Measurements from ENCODE around the gene SLC34A3.

Gene SLC34A3

DNA sequence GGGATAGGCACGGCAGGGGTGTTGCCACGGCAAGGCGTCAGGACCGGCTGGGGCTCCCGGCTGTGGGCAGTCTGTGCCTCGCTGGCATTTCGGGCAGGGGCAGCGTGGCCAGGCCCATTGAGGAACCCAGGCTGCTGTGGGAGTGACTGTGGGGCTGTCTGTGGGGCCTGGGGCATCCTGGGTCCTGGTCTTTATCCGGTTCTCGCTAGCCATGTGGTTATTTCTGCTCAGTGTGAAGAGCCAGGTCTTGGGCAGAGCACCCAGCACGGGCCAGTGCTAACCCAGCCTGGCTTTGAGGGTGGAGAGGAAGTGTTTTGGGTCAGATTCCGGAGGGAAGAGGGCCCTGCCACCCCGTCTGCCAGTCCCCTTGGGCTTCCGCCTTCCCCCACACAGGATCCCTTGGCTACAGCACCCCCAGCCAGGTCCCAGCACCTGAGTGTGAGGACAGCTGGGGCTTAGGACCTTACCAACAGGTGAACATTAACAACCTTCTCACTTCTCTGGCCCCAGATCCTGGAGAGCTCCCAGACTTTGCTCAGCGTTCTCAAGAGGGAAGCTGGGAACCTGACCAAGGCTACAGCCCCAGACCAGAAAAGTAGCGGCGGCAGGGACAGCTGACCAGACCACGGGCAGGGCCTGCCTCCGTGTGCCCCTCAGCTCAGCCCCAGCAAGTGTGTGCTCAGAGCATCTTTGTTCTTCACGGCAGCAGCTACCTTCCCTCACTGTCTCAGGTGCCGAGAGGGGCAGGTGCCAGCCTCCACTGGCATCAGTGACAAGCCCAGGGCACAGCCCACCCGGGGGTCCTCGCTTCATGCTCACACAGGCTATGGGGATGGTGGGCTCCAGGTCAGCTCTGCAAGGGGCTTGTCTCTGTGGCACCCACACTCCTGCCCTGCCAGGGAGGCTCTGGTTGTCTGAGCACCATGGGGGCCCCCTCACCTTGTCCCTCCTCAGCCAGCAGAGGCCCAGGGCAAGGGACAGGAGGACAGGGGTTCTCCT, 41.1 kb upstream of the SLC34A3 start:
- Histone ChIP-seq H3K4me3 (replicated peaks; ENCODE audit: low read depth, low read length) (peak overlapping the region; percentile 96), H3K36me3 (ENCODE audit: control insufficient read depth, insufficient read depth, low read length) (peaks cover 16% of the 10 kb centered on the region), H3K27me3 (replicated peaks; ENCODE audit: control insufficient read depth, insufficient read depth, low read length) (no peaks in the 10 kb centered on the region)
- no peak for DNase-seq (ENCODE audit: extremely low read depth, insufficient read length)
- TF ChIP-seq, protein P1, sequence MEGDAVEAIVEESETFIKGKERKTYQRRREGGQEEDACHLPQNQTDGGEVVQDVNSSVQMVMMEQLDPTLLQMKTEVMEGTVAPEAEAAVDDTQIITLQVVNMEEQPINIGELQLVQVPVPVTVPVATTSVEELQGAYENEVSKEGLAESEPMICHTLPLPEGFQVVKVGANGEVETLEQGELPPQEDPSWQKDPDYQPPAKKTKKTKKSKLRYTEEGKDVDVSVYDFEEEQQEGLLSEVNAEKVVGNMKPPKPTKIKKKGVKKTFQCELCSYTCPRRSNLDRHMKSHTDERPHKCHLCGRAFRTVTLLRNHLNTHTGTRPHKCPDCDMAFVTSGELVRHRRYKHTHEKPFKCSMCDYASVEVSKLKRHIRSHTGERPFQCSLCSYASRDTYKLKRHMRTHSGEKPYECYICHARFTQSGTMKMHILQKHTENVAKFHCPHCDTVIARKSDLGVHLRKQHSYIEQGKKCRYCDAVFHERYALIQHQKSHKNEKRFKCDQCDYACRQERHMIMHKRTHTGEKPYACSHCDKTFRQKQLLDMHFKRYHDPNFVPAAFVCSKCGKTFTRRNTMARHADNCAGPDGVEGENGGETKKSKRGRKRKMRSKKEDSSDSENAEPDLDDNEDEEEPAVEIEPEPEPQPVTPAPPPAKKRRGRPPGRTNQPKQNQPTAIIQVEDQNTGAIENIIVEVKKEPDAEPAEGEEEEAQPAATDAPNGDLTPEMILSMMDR (IDR thresholded peaks at IDR 0.05; ENCODE audit: insufficient read depth, low read length, poor library complexity, severe bottlenecking) = no peak

DNA sequence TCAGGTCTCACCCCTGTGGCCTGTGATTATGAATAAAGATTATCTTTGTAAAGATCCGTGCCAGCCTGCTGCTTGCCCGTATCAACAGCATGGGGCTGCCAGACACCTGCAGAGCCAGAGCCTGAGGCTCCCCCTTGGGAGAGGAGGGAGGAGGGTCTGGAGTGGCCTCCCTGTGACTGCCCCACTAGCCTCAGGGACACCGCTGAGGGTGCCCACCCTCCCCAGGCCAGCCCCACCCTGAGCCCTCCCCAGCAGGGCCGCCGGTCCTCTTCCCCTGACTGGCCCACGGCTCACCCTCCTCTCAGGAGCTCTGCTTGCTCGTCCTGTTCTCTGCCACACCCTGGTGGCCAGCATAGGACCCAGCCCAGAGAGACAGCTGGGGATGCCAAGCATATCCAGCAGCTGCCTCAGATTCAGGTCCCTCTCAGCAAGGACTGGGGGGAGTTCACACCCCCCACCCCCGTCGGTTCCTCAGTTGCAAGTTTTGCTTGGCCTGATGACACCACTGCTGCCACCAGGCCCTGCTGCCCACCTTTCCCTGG, 40.3 kb upstream of the SLC34A3 start:
- TF ChIP-seq, protein P1 (IDR thresholded peaks at IDR 0.05; ENCODE audit: insufficient read depth, low read length, poor library complexity, severe bottlenecking) = no peak
- Histone ChIP-seq H3K36me3 (ENCODE audit: control insufficient read depth, insufficient read depth, low read length) (peaks cover 14% of the 10 kb centered on the region), H3K4me3 (replicated peaks; ENCODE audit: low read depth, low read length) (no peak overlapping the region), H3K27me3 (replicated peaks; ENCODE audit: control insufficient read depth, insufficient read depth, low read length) (no peaks in the 10 kb centered on the region)
- no peak for DNase-seq (ENCODE audit: extremely low read depth, insufficient read length)

DNA sequence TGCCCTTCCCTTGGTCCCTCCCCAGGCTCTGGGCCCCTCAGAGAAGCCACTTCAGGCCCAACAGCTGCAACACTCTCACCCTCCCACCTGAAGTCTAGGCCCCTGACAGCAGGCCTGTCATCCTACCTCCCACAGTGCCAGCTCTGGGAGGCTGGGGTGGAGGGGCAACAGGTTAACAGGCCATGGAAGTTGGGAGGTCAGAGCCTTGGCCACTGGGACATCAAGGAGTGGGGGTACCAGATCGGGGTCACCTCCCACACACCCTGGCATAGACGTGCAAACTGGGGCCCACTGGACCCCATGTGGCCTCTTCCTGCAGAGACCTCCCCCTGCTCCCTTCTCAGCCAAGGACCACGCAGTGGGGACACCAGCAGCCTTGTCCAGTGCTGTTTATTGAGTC, 39.5 kb upstream of the SLC34A3 start:
- TF ChIP-seq, protein P1 (IDR thresholded peaks at IDR 0.05; ENCODE audit: insufficient read depth, low read length, poor library complexity, severe bottlenecking) = no peak
- DNase-seq (ENCODE audit: extremely low read depth, insufficient read length) = no peak
- peaks cover 11% of the 10 kb centered on the region for H3K36me3 ChIP-seq (ENCODE audit: control insufficient read depth, insufficient read depth, low read length)
- H3K4me3 ChIP-seq (replicated peaks; ENCODE audit: low read depth, low read length) = no peak overlapping the region
- H3K27me3 ChIP-seq (replicated peaks; ENCODE audit: control insufficient read depth, insufficient read depth, low read length) = no peaks in the 10 kb centered on the region

DNA sequence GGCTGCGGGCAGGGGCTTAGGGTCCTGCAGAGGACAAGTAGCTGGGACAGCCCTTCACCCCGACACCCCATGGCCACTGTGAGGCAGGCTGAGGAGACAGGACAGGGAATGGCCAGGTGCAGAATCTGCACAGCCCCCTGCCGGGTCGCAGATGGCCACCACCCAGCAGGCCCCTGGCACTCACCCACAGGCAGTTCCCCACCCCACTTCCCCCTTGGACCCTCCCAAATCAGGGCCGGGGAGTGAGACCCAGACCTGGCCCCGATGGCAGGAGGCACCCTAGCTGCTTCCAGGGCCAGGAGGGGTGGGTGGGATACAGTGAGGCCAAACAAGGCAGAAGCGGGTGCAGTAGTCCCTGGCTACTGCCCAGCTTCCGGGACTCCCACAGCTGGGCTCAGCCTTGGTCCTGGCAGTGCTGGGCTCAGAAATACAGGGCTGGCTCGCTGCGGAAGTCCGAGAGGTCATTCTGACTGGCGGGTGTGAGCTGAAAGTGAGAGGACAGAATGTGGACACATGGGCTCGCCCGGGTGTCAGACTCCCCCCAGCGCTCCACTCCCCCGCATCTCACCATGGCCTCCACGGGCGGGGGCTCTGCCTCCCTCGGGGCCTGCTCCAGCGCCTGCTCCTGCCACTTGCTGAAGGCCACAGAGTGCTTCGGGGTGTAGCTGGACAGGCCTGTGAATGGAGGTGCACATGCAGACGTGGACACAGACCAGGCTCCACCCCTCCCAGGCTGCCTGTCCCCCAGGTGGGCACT, 38.8 kb upstream of the SLC34A3 start:
- TF ChIP-seq, protein P1 (IDR thresholded peaks at IDR 0.05; ENCODE audit: insufficient read depth, low read length, poor library complexity, severe bottlenecking) = no peak
- Histone ChIP-seq H3K27me3 (replicated peaks; ENCODE audit: control insufficient read depth, insufficient read depth, low read length) (no peaks in the 10 kb centered on the region), H3K36me3 (ENCODE audit: control insufficient read depth, insufficient read depth, low read length) (peaks cover 11% of the 10 kb centered on the region), H3K4me3 (replicated peaks; ENCODE audit: low read depth, low read length) (no peak overlapping the region)
- DNase-seq (ENCODE audit: extremely low read depth, insufficient read length) = no peak

- TF ChIP-seq, protein P1 (IDR thresholded peaks at IDR 0.05; ENCODE audit: insufficient read depth, low read length, poor library complexity, severe bottlenecking) = no peak
- H3K27me3 ChIP-seq (replicated peaks; ENCODE audit: control insufficient read depth, insufficient read depth, low read length) = no peaks in the 10 kb centered on the region
- peaks cover 9% of the 10 kb centered on the region for H3K36me3 ChIP-seq (ENCODE audit: control insufficient read depth, insufficient read depth, low read length)
- no peak overlapping the region for H3K4me3 ChIP-seq (replicated peaks; ENCODE audit: low read depth, low read length)
- no peak for DNase-seq (ENCODE audit: extremely low read depth, insufficient read length)
Observed at GRCh38 chr9:137192448-137192780, 38.3 kb upstream of the SLC34A3 start.
